Activated naive CD4-positive, alpha-beta T cell treated with anti-CD3 and anti-CD28 coated beads for 36 hours (primary cell): Measurements from ENCODE around the gene ZKSCAN2. TPM values are rescaled to one million over a fixed set of nuclear protein-coding genes. Genes with fewer than 3 reads are reported as not detected.

Source experiments
- CTCF ChIA-PET: fragments of 350-600 bp; sonication (Branson Sonifier 250); formaldehyde crosslinking; loops from one replicate; lab custom pipeline; 2021; ENCODE audit warnings: antibody characterized with exemption; lab: Charles Lee
- DNase-seq: peaks from one replicate; pipeline ENCODE4 v3.0.0-alpha.2; 2020
- H3K27ac Mint-ChIP-seq: one replicate; pipeline ENCODE4 v1.8.0; 2021; ENCODE audit warnings: mild to moderate bottlenecking, mixed read lengths
- H3K27me3 Mint-ChIP-seq: one replicate; pipeline ENCODE4 v1.8.0; 2021; ENCODE audit warnings: low read depth, mixed read lengths
- H3K36me3 Mint-ChIP-seq: one replicate; pipeline ENCODE4 v1.8.0; 2021; ENCODE audit warnings: low read depth, mixed read lengths
- H3K4me1 Mint-ChIP-seq: one replicate; pipeline ENCODE4 v1.8.0; 2021; ENCODE audit warnings: low read depth, mixed read lengths
- H3K4me3 Mint-ChIP-seq: one replicate; pipeline ENCODE4 v1.8.0; 2021; ENCODE audit warnings: mild to moderate bottlenecking, moderate library complexity, mixed read lengths
- H3K9me3 Mint-ChIP-seq: one replicate; pipeline ENCODE4 v1.8.0; 2021; ENCODE audit warnings: mixed read lengths
- intact Hi-C: fragments of 100-400 bp; cut with micrococcal nuclease; formaldehyde crosslinking; loops from one replicate; pipeline ENCODE4 v1.15.1; 2023
- total RNA-seq, 2 experiments: library from RNA; stranded (reverse); gene quantifications; one replicate each; pipeline ENCODE4 v1.2.3, GENCODE V29; 2021

ZKSCAN2 gene
- total RNA-seq, 2 experiments from 2014 or later: 4.5 to 5.0 TPM

GRCh38 chr16:25264597-25264996, 7.0 kb upstream of the ZKSCAN2 start:
- no peaks in the 10 kb centered on the region for H3K27me3 Mint-ChIP-seq
- CTCF ChIA-PET: no interaction called here
- H3K4me3 Mint-ChIP-seq: no peak overlapping the region
- H3K4me1 Mint-ChIP-seq: peaks cover 23% of the 10 kb centered on the region
- H3K27ac Mint-ChIP-seq: no peak overlapping the region
- DNase-seq: peak; percentile 25
- intact Hi-C loops: no loop called here
- H3K36me3 Mint-ChIP-seq: peaks cover 28% of the 10 kb centered on the region
- H3K9me3 Mint-ChIP-seq: no peaks in the 10 kb centered on the region

DNA sequence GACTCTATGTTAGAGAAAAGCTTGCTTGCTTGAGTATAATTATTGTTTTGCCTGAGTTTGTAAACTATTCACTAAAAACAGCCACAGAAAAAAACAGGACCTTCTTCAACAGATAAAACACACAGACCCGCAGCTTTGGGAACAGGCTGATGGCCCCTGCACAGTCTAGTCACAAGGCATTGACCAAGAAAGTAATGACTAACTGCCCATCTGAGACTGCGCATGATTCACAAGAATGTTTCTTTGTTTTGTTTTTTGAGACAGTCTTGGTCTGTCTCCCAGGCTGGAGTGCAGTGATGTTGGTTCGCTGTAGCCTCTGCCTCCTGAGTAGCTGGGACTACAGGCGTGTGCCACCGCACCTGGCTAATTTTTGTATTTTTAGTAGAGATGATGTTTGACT, 2.8 kb upstream of the ZKSCAN2 start:
- no peak for DNase-seq

DNA sequence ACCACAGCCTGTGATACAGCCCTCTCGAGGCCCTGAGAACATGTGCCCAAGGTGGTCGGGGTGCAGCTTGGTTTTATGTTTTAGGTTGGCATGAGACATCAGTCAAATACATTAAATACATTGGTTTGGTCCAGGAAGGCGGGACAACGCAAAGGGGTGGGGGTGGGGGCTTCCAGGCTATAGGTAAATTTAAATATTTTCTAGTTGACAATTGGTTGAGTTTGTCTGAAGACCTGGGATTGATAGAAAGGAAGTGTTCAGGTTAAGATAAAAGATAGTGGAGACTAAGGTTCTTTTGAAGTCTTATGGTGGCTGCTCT, 1.2 kb upstream of the ZKSCAN2 start:
- Mint-ChIP-seq H3K4me3 (peak overlapping the region; percentile 89), H3K9me3 (no peaks in the 10 kb centered on the region), H3K4me1 (peaks cover 53% of the 10 kb centered on the region), H3K36me3 (peaks cover 32% of the 10 kb centered on the region), H3K27me3 (no peaks in the 10 kb centered on the region), H3K27ac (peak overlapping the region; percentile 97)
- intact Hi-C loops: loop anchor here (2.0 kb wide), 2 partner anchors 192 to 720 kb away; partner anchors contain the start of gene RBBP6
- peak; percentile 53 for DNase-seq
- CTCF ChIA-PET: interaction anchor here (0.7 to 2.6 kb wide), 3 partner anchors 27 to 95 kb away, joined by 3 to 9 read pairs (median 6); no protein-coding TSS in a partner anchor

More for the DNA sequence above, 2.8 kb upstream of the ZKSCAN2 start:
- H3K4me3 Mint-ChIP-seq: no peak overlapping the region
- CTCF ChIA-PET: interaction anchor here (0.6 to 2.6 kb wide), 4 partner anchors 13 to 35 kb away, joined by 4 to 9 read pairs (median 5); no protein-coding TSS in a partner anchor
- H3K36me3 Mint-ChIP-seq: peaks cover 35% of the 10 kb centered on the region
- intact Hi-C loops: no loop called here
- H3K4me1 Mint-ChIP-seq: peaks cover 47% of the 10 kb centered on the region
- H3K27me3 Mint-ChIP-seq: no peaks in the 10 kb centered on the region
- H3K27ac Mint-ChIP-seq: no peak overlapping the region
- no peaks in the 10 kb centered on the region for H3K9me3 Mint-ChIP-seq

- H3K27me3 Mint-ChIP-seq: no peaks in the 10 kb centered on the region
- peaks cover 56% of the 10 kb centered on the region for H3K4me1 Mint-ChIP-seq
- peak overlapping the region; percentile 97 for H3K27ac Mint-ChIP-seq
- peak; percentile 86 for DNase-seq
- H3K9me3 Mint-ChIP-seq: no peaks in the 10 kb centered on the region
- H3K4me3 Mint-ChIP-seq: peak overlapping the region; percentile 89
- intact Hi-C loops: loop anchor here (1.0 to 2.0 kb wide), 3 partner anchors 25 to 719 kb away; partner anchors contain the start of gene RBBP6
- peaks cover 32% of the 10 kb centered on the region for H3K36me3 Mint-ChIP-seq
- CTCF ChIA-PET: interaction anchor here (0.7 to 1.0 kb wide), 2 partner anchors 26 to 95 kb away, joined by 3 to 6 read pairs; no protein-coding TSS in a partner anchor
Measured at GRCh38 chr16:25257956-25258860, 563 bp upstream of the ZKSCAN2 start.

GRCh38 chr16:25256695-25257469, 763 bp downstream of the ZKSCAN2 start:
- intact Hi-C loops: loop anchor here (1.0 kb wide), 1 partner anchor 24 kb away; no protein-coding TSS in a partner anchor
- H3K27ac Mint-ChIP-seq: peak overlapping the region; percentile 87
- peaks cover 36% of the 10 kb centered on the region for H3K36me3 Mint-ChIP-seq
- peak overlapping the region; percentile 89 for H3K4me3 Mint-ChIP-seq
- CTCF ChIA-PET: no interaction called here
- peaks cover 61% of the 10 kb centered on the region for H3K4me1 Mint-ChIP-seq
- no peaks in the 10 kb centered on the region for H3K9me3 Mint-ChIP-seq
- peak; percentile 9 for DNase-seq
- H3K27me3 Mint-ChIP-seq: no peaks in the 10 kb centered on the region

- intact Hi-C loops: no loop called here
- H3K36me3 Mint-ChIP-seq: peaks cover 26% of the 10 kb centered on the region
- H3K27me3 Mint-ChIP-seq: no peaks in the 10 kb centered on the region
- no peak overlapping the region for H3K4me3 Mint-ChIP-seq
- H3K4me1 Mint-ChIP-seq: peaks cover 31% of the 10 kb centered on the region
- H3K9me3 Mint-ChIP-seq: no peaks in the 10 kb centered on the region
- H3K27ac Mint-ChIP-seq: no peak overlapping the region
- DNase-seq: no peak
- CTCF ChIA-PET: interaction anchor here (1.1 kb wide), 1 partner anchor 26 kb away, joined by 3 read pairs; no protein-coding TSS in a partner anchor
Measured at GRCh38 chr16:25253322-25253721, 4.3 kb downstream of the ZKSCAN2 start.

- Mint-ChIP-seq H3K9me3 (no peaks in the 10 kb centered on the region), H3K27ac (no peak overlapping the region), H3K4me3 (no peak overlapping the region), H3K4me1 (peaks cover 19% of the 10 kb centered on the region), H3K36me3 (peaks cover 40% of the 10 kb centered on the region), H3K27me3 (no peaks in the 10 kb centered on the region)
- DNase-seq: no peak
- CTCF ChIA-PET: interaction anchor here (0.6 kb wide), 1 partner anchor 74 kb away, joined by 3 read pairs; no protein-coding TSS in a partner anchor
- intact Hi-C loops: no loop called here
Measured at GRCh38 chr16:25250467-25250866, 7.2 kb downstream of the ZKSCAN2 start.

- CTCF ChIA-PET: interaction anchor here (5.0 kb wide), 1 partner anchor 10 kb away, joined by 29 read pairs; no protein-coding TSS in a partner anchor
- Mint-ChIP-seq H3K9me3 (no peaks in the 10 kb centered on the region), H3K36me3 (no peaks in the 10 kb centered on the region), H3K27me3 (no peaks in the 10 kb centered on the region), H3K27ac (no peak overlapping the region), H3K4me1 (no peaks in the 10 kb centered on the region), H3K4me3 (no peak overlapping the region)
- no peak for DNase-seq
- intact Hi-C loops: loop anchor here (10.0 kb wide), 1 partner anchor 129 kb away; no protein-coding TSS in a partner anchor
Measured at GRCh38 chr16:25235991-25236390, 21.7 kb downstream of the ZKSCAN2 start.

GRCh38 chr16:25228372-25228771, 29.3 kb downstream of the ZKSCAN2 start:
- Mint-ChIP-seq H3K4me3 (no peak overlapping the region), H3K27me3 (no peaks in the 10 kb centered on the region), H3K36me3 (no peaks in the 10 kb centered on the region), H3K9me3 (no peaks in the 10 kb centered on the region), H3K4me1 (no peaks in the 10 kb centered on the region), H3K27ac (no peak overlapping the region)
- CTCF ChIA-PET: no interaction called here
- intact Hi-C loops: loop anchor here (10.0 kb wide), 1 partner anchor 714 kb away; no protein-coding TSS in a partner anchor
- no peak for DNase-seq

DNA sequence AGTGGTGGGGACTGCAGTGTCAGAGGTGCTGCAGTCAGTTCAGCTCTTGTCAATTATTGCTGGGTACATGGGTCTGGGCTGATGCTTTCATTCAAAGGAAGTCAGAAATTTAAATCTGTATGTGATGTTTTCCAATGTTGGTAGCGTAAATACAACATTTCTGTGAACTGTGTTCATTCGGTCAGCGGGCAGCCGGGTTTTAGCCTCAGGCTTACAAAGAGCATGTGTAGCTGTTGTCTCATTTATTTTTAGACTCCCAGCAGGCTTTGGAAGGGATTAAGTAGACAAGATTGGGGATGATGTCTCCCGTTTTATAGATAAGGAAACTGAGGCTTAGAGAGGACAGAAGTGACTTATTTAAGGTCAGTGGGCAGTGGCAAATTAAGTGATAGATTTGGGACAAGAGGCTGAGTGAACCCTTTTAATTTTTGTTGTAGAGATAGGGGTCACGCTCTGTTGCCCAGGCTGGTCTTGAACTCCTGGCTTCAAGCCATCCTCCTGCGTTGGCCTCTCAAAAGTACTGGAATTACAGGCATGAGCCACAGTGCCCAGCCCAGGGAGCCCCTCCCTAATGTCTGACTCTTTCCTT, 32.8 kb downstream of the ZKSCAN2 start:
- no peak overlapping the region for H3K27ac Mint-ChIP-seq
- H3K4me3 Mint-ChIP-seq: no peak overlapping the region
- no peaks in the 10 kb centered on the region for H3K36me3 Mint-ChIP-seq
- CTCF ChIA-PET: interaction anchor here (0.6 to 5.9 kb wide), 45 partner anchors 11 to 1784 kb away, joined by 3 to 68 read pairs (median 4); partner anchors contain the start of gene LCMT1
- intact Hi-C loops: loop anchor here (1.0 to 10.0 kb wide), 3 partner anchors 98 to 710 kb away; no protein-coding TSS in a partner anchor
- H3K4me1 Mint-ChIP-seq: no peaks in the 10 kb centered on the region
- no peaks in the 10 kb centered on the region for H3K9me3 Mint-ChIP-seq
- no peaks in the 10 kb centered on the region for H3K27me3 Mint-ChIP-seq
- no peak for DNase-seq

DNA sequence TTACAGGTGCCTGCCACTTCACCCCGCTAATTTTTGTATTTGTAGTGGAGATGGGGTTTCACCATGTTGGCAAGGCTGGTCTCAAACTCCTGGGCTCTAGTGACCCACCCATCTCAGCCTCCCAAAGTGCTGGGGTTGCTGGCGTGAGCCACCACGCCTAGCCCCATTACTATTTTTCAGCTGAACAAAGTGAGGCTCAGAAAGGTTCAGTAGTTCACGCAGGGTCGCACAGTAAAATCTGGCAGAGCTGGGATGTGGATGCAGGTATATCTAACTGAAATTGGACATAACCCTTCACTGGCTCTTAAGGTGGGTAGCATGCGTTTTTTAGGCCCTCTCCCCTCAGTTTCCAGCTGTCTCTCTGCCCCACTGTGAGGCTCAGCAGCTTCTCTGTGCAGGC, 33.7 kb downstream of the ZKSCAN2 start:
- no peak for DNase-seq
- Mint-ChIP-seq H3K36me3 (no peaks in the 10 kb centered on the region), H3K27me3 (no peaks in the 10 kb centered on the region), H3K9me3 (no peaks in the 10 kb centered on the region), H3K4me1 (no peaks in the 10 kb centered on the region), H3K4me3 (no peak overlapping the region), H3K27ac (no peak overlapping the region)
- intact Hi-C loops: loop anchor here (10.0 kb wide), 1 partner anchor 709 kb away; no protein-coding TSS in a partner anchor
- CTCF ChIA-PET: interaction anchor here (0.7 to 5.9 kb wide), 5 partner anchors 10 to 114 kb away, joined by 3 to 68 read pairs (median 8); partner anchors contain the start of gene LCMT1
